Hepatic stellate cell (primary cell): ENCODE measurements around the gene LGALS8.
"Not testable (repeated sequence)": the region's sequence is repeated elsewhere in the genome, so short reads cannot be mapped to it uniquely, and the experiment has no call there.

ENCODE experiments used
- DNase-seq: peaks from one replicate; pipeline ENCODE4 v3.0.0; 2011; ENCODE audit warnings: low spot score

LGALS8 gene

DNA sequence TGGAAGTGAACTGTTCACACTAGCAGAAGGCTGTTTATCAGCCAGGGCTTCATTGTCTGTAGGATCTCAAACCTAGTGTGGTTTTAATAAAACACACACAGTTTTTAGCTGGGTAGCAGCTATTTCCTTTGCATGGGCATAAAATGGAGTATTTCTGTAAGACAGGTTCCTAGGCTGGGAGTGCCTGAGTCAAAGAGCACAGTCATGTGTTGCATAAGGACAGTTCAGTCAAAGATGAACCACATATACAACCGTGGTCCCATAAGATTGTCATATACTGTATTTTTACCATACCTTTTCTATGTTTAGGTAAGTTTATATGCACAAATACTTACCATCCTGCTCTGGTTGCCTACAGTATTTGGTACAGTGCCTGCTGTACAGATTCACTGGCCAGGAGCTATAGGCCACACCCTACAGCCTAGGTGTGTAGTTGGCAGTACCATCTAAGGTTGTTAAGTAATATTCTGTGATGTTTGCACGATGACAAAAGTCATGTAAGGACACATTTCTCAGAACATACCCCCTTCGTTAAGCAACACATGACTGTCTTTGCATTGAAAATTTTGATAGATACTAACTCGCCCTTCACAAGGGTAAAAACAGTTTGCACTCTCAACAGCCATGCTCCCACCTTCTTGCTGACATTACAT lies 17.2 kb downstream of the LGALS8 start:
- DNase-seq, result no peak

DNA sequence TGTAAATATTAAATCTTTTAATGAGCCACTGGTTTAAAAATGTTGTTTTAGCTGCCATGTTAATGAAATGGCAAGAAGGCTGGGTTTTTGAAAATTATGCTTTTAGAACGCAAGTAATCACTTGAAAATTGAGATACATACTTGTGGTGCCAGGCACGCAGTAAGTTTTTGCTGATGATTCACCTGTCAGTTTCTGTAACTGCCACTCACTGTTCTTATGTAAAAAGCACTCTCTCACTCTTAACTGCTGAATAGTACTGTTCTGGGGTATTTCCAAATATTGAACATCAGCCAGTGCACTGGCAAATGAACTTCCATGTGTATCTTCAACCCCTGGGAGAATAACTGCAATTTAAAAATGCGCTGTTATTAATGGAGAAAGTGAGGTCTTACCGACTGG lies 17.9 kb downstream of the LGALS8 start:
- DNase-seq, result no peak

DNA sequence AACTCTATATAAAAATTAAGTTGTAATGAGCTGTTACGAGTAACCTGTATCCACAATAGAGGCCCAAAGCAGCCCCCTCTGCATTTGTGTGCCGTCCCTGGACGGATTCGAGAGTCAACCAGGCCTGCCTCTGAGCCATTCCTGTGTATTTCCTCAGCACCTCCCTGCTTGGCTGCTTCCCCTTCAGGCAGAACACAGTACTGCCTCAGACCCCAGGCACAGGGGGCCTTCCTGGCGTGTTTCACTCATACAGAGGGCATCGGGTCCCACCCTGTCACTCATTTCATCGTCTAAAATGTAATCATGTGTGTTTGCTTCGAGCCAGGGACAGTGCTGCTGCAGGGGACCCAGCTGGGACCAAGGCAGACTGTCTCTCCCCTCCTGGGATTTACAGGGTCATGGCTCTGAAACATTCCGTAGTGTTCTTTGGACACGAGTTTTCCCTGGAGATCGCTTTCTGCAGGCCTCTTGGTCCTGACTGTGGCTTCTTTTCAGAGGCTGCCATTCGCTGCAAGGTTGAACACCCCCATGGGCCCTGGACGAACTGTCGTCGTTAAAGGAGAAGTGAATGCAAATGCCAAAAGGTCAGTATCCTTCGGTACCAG lies 19.4 kb downstream of the LGALS8 start:
- DNase-seq, result no peak

DNA sequence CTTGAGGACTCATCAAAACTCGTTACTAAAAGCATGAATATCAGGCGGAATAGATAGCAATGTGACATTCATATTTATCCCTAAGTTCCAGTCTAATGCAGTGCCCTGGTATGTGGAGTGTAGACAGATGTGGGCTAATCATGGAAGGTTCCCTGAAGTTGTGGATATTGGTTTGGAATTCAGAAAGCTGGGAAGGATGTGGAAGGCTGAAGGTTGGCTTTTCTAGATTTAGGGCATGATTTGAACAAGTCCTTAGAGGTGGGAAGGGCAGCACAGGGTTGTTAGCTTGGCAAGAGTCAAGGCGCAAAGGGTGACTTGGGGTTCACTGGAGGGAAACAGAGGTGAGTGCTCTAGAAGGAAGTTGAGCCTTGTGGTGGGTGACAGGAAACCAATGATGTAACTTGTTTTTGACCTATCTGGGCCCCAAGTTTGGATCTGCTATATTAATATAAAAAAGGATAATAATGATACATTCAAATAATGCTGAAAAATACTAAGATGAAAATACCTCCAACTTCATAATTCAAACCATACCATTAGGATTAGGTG lies 21.9 kb downstream of the LGALS8 start:
- no peak for DNase-seq

DNA sequence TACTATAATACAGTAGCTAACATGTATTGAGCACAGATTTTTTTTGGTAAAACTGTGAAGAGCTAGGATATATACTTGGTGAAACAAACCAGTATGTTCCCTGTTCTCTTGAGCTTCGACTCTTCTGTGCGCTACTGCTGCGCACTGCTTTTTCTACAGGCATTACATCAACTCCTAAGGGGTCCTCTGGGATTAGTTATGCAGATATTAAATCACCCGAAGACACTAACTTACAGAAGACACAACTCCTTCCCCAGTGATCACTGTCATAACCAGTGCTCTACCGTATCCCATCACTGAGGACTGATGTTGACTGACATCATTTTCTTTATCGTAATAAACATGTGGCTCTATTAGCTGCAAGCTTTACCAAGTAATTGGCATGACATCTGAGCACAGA lies 24.7 kb downstream of the LGALS8 start:
- no peak for DNase-seq

DNA sequence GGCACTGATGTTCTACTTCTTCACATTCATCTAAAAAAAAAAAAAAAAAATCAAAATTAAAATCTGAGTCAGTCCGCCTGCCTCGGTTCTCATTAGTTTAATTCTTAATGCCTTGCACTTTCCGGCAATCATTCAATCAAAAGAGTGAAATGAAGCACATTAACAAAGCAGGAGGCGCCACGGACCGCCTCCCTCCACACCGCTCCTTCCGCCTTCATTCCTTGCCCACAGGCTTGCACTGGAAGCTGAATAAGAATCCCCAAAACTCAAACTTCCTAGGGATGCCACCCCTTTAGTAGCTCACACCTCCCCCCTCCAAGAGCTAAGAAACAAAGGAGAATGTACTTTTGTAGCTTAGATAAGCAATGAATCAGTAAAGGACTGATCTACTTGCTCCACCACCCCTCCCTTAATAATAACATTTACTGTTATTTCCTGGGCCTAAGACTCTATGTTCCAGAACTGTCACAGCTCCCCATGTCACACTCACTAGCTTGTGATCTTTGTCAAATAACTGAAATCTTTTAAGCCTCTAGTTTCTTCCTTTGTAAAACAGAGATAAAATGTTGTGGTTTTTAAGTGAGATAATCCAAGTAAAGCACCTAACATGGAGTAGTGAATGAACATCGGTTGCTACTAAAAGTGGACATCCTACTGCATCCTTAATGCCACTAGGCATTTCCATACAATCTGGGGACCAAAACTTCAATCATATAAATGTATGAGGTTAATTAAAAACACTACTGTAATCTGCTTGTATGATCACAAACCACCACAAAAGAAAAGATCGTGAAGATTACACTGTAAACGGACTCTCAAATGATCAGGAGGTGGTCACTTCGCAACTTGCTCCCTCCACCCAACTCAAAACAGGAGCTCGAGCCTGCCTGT lies 27.4 kb downstream of the LGALS8 start:
- no peak for DNase-seq

DNA sequence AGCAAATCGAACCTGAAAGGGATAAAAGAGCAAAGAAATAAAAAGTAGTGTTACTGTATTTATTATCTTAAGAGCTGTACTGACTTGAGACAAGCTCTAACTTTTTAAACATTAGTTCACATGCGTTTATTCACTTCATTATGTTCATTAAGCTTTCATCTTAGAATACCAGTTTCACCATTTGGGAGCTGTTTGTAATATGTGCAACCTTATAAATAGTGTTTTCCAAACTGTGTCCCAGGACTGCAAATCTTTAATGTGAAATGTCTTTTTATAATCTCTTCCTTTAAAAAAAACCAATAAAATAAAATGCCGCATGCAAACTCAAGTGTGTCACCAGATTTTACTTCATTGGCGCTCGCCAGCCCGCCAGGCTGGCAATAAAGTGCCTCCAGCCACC lies 28.3 kb downstream of the LGALS8 start:
- DNase-seq, result no peak

DNA sequence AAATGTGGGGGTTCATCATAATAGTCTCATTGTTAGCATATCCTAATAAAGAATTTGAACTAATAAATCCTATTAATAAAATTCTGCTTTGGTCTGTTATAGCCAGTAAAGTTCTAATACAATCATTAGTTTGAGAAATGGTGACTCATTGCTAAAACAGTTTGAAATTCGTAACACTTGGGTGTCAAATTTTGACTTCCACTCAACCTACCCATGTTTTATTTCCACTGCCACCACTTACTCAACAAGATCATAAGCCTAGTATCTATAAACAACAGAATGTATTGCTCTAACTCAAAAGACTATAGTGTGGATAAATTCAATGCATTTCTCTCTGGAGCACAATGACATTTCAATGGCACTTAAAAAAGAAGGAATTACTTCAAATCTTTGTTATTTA lies 29.1 kb downstream of the LGALS8 start:
- no peak for DNase-seq

DNA sequence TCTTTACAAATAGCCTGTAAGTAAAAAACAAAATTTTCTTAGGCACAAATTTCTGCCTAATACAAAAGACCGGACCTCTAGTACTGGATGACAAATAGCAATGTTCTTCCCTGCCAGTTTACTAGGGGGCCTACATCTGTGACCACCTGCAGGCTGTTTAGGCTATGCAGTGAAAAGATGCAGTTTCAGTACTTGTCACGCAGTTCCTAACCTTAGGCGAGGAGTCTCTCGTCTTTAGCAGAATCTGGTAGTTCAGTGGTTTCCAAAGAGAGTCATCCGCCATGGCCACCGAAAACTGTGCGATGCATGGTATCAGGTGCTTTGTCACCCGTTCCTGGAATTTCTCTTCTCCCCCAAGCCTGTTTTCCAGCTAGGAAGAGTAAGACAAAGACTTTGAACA lies 29.6 kb downstream of the LGALS8 start:
- no peak for DNase-seq

DNA sequence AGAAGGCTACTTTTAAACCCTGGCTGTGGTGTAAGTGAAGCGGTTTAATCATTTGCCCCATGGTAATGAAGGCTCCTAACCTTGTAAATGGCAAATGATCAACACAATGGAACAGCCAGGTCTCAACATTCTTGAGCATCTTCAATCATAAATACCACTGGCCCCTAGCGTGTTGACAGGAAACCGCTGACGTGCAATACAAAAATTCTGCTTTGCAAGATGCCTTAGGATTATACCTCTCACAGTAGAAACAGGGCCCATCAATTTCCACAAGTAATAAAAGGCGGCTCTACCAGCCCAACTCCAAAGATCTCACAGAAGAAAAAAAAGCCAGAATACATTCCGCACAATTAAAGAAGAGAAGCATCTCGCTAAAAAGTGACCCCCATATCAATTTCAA lies 32.8 kb downstream of the LGALS8 start:
- DNase-seq, result no peak

DNA sequence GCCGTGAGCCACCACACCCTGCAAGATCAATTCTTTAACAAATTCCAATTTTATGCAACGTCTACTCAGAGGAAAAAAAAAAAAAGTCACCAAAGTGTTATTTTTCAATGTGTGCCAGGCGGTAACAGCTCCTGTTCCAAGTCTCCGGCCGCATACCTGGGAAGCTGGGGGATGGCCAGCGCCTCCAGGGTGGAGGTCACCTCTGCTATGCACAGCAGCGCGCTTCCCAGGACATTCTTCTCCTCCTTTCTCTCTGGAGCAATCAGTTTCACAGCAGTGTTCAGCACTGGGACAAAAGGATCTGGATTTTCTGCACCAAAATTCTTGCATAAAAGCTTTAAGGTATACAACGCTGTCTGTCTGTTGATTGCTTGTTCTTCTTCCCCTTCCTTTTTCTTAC lies 34.3 kb downstream of the LGALS8 start:
- no peak for DNase-seq

DNA sequence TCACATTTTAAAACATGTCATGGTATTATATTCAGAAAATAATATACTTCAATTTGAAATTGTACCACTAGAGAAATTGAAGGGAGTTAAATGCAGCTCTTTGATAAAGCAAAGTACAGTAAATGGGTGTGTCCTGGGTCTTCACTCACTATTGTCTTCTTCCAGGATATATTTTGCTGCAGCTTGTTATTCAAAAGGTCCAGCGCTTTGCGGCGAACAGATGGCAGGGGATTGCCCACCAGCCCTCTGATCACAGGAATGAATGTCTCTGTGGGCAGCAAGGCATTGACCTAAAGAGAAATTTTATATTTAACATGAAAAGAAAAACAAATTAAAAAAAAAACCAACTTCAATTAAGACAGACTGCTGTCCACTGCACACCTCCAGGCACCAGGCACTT lies 35.1 kb downstream of the LGALS8 start:
- DNase-seq, result no peak

DNA sequence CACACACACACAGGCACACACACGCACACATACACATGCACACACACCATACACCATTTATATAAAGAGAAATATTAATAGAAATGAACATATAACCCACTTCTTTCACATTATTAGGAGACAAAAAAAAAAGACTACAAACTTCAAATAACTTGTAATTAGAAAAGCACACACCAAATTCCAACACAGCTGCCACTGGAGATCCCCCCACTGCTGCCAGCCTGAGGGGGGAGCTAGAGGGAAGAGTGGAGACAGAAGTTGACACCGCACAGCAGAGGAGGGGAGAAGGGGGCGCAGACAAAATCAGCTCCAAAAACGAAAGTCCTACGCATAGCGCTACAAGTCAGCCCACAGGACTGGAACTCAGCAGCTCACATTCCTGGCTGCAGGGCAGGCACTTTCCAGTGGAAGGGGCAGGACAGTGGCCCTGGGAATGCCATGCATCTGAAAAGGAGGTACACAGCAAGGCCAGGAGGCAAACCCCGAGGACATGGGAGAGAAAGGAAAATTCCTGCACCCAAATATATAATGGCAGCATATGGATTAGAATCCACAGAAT lies 36.5 kb downstream of the LGALS8 start:
- DNase-seq, result no peak

DNA sequence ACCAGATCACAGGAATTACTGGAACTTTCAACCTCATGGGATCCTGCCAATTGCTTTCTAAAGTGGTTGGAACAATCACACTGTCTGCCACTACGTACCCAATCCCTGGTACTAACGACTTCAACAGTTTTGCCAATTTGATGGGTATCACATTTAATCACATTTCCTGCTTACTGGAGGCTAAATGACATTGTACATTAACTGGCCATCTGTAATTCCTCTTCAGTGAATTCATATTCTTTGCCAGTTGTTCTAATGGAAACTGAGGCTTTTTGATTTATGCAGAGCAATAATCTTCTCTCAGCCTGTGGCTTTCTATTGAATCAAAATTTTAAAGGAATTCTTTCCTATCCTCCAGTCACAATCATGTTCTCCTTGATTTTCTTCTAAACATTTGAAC lies 38.2 kb downstream of the LGALS8 start:
- DNase-seq, result no peak

DNA sequence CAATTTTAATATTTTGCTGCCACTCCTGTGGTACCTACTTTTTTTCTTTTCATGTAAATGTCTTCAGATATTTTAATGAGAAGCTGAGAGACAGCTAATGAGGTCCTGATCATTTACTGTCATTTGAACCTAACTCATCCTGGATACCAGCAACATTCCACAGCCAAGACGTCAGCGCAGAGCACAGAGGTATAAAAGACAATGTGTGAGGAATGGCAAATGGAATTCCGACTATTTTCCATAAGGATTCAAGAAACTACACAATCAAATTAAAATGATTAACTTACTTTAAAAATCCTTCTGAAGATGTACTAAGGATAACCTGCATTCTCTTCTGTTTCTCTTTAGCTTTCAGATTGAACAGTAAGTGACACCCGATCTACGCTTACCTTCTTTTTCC lies 41.7 kb downstream of the LGALS8 start:
- no peak for DNase-seq

DNA sequence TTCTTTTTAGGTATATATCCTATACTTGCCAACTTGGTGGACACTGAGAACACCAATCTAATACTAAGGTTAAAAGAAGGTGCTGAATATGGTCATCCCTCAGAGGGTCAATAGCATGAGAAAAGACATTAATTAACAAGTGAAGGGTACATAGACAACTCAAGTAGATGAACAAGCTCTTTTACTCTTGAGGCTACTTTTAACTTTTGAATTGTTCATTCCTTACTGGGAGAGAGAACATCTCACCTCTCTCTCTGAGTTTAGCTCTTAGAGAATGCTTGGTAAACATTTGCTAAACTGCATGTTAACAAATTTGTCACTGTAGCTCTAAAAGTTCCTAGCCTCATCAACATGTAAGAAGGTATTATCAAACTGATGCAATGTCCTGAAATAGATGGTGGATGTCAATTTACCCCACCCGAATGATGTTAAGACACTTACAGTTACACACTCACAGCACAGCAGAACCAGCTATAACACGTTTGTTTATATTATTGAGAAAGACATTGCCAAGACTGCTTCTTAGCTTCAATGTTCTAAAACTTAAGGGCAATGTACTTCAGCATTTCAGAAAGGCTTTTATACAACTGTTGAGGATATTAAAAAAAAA lies 44.6 kb downstream of the LGALS8 start:
- DNase-seq, result no peak

DNA sequence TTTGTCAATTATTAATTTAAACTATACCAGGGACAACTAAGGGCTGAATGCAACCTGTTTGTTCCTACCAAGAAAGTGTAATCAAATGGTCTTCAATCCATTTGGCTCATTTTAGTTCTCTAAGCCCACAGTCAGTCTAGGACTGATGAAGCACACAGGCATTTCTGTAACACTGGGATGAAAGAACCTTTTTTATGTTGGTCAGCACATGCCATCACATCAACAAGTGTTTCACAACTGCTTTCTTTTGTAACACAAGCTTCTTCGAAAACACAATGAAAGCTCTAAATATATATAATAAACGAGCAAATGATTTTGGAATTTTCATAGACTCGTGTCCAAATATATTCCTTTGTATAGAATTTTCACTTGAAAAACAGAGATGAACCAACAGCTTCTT lies 51.7 kb downstream of the LGALS8 start:
- DNase-seq, result no peak

DNA sequence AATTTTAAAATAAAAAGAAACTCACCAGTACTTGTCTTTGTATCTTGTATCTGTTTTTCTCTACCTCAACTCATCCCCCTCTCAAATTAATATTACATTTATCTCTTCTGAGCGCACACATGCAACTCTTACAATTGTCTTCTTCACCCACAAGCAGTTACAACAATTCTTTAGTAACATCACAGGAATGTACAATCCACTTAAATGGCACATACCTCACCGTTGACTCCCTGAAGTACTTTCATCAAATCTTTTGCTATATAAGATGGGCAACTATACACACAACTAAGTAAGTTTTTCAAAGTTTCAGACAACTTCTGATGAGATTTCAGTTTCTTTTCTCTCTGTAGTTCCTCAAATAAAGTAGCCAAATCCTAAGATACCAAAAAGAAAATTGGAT lies 52.2 kb downstream of the LGALS8 start:
- no peak for DNase-seq

DNA sequence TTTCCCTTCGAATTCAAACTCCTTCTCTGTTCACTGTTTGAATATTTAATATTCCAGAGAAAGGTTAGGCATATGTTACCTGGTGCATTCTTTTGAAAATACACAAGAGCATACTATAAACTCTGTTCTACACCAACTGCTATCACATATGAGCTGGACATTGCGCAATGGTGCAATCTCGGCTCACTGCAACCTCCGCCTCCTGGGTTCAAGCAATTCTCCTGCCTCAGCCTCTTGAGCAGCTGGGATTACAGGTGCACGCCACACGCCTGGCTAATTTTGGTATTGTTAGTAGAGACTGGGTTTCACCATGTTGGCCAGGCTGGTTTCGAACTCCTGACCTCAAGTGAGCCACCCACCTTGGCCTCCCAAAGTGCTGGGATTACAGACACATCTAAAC lies 53.3 kb downstream of the LGALS8 start:
- not testable (repeated sequence) for DNase-seq

DNA sequence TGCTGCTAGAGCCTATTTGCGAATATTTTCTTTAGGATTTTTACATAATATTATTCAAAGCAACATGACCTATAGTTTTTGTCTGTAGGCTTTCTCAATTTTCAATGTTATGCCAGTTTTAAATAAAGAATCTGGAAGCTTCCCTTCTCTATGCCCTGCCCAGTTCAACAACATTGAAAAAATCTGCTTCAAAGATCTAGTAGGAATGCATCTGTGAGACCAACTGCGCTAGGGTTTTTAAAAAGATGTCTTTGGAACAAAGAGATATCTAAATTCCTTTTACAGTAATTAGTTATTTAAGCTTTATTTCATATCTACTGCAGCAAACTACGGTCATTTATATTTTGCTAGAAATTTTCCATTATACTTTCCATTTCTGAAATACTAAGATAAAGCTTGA lies 54.9 kb downstream of the LGALS8 start:
- DNase-seq, result no peak

DNA sequence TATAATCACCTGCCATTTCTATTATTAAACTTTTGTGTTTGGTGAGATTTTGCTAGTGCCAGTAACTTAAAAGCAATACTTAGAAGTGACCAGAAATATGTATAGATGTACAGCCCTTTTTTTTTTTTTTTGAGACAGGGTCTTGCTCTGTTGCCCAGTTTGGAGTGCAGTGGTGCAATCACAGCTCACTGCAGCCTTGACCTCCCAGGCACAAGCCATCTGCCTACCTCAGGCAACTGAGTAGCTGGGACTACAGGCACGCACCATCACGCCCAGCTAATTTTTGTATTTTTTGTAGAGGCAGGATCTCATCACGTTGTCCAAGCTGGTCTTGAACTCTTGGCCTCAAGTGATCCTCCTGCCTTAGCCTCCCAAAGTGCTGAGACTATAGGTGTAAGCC lies 56.6 kb downstream of the LGALS8 start:
- DNase-seq, result not testable (repeated sequence)

DNA sequence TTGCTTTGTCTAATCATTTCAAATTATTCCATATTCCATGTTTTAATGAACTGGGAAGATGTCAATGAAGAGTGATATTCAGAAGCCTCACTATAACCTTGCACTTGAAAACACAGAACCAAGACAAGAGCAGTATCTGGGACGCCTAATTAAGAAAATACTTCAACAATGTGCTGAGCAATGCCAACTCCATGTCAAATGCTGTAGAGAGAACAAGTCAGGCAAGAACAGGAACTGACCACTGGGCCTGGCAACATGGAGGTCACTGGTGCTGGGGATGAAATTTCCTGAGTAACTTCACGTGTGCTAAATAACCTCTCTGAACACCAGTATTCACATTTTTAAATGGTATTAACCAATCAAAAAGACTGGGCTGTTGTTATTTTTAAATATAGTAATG lies 57.7 kb downstream of the LGALS8 start:
- no peak for DNase-seq
